ENCODE measurements around the gene PLOD2. TPM values are rescaled to one million over a fixed set of nuclear protein-coding genes. Genes with fewer than 3 reads are reported as not detected.

The PLOD2 gene
- polyA plus RNA-seq (2013, experiment 1 of 2) = 154 TPM
- polyA plus RNA-seq (2013, experiment 2 of 2) = 161 TPM

- H3K23ac ChIP-seq (ENCODE audit: low read length in 2 of 2) = peak within 1 kb of the TSS in 1 of 2 experiments; percentile 37
- DNase-seq = peak; percentile 93
- peak within 1 kb of the TSS; percentile 85 for H3K4me2 ChIP-seq (ENCODE audit: low read length, poor library complexity, severe bottlenecking)
- H2BK15ac ChIP-seq (ENCODE audit: low read depth, poor library complexity, severe bottlenecking) = peak within 1 kb of the TSS; percentile 93
- H4K91ac ChIP-seq (ENCODE audit: low read length) = peak within 1 kb of the TSS; percentile 93
- H3K9me3 ChIP-seq (ENCODE audit: control insufficient read depth, low read length) = no peaks in the 10 kb centered on the region
- no peaks in the 10 kb centered on the region for H3K36me3 ChIP-seq (ENCODE audit: control insufficient read depth in 1 of 2, insufficient read depth in 2 of 2, low read depth in 1 of 2, low read length in 2 of 2)
- peak within 1 kb of the TSS; percentile 84 for H3K27ac ChIP-seq (ENCODE audit: low read length, poor library complexity, severe bottlenecking)
- H2BK120ac ChIP-seq (ENCODE audit: low read depth, low read length) = peak within 1 kb of the TSS; percentile 67
- H3K9ac ChIP-seq (ENCODE audit: low read length) = peak within 1 kb of the TSS; percentile 89
- H3K79me1 ChIP-seq (replicated peaks; ENCODE audit: low read length, poor library complexity, severe bottlenecking) = peaks cover 3% of the 10 kb centered on the region
- H3K14ac ChIP-seq (ENCODE audit: low read length in 2 of 2) = peak within 1 kb of the TSS; percentile 63 to 79
- H3K4ac ChIP-seq (ENCODE audit: low read depth in 1 of 2, low read length in 2 of 2) = peak within 1 kb of the TSS; percentile 56 to 59
- peak within 1 kb of the TSS; percentile 40 to 80 for H2BK12ac ChIP-seq (ENCODE audit: low read length in 2 of 2)
- H2AK5ac ChIP-seq (ENCODE audit: low read length, severe bottlenecking) = peak within 1 kb of the TSS; percentile 13
- peaks cover 3% of the 10 kb centered on the region for H3K4me1 ChIP-seq (ENCODE audit: control insufficient read depth, insufficient read depth, low read depth, low read length)
- H3K18ac ChIP-seq (ENCODE audit: low read depth in 1 of 2, low read length in 2 of 2) = peak within 1 kb of the TSS; percentile 85 to 98
- H3K27me3 ChIP-seq (ENCODE audit: control insufficient read depth in 1 of 2, insufficient read depth in 1 of 2, low read length in 2 of 2) = no peaks in the 10 kb centered on the region
- H2BK5ac ChIP-seq (ENCODE audit: low read depth, low read length, poor library complexity, severe bottlenecking) = peak within 1 kb of the TSS; percentile 82
- H3K4me3 ChIP-seq (ENCODE audit: insufficient read depth in 1 of 2, low read depth in 1 of 2, low read length in 2 of 2) = peak within 1 kb of the TSS; percentile 91 to 95
- WGBS = 2% methylated on average over 71 of the region's 74 CpGs
- H4K8ac ChIP-seq (ENCODE audit: low read length) = peak within 1 kb of the TSS; percentile 89
- peak within 1 kb of the TSS; percentile 68 for H2AFZ ChIP-seq (ENCODE audit: low read depth, low read length)
These were observed at the start of gene PLOD2 for GRCh38 chr3:146160964-146161662. Gene PLOD2, minus strand, starts transcription at chr3:146161184. Its CDS starts 195 bp downstream, at chr3:146160989.

DNA sequence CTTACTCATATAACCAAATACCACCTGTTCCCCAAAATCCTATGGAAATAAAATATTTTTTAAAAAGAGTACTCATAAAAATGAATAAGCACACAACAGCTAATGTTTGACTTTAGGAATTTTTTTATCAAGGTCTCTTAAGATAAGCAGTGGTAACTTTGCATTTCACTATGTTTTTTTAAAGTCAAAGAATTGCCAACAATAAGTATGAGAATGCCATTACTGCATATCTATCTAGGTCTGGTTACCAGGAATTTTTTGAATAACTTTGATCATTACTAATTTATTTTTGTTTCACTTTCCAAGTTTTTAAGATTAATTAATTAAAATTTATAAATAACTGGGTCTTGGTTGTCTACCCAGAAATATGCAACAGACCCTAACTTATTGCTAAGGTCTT lies 48.4 kb upstream of the PLOD2 start:
- Histone ChIP-seq H3K14ac (ENCODE audit: low read length in 2 of 2) (no peak overlapping the region), H3K36me3 (ENCODE audit: control insufficient read depth in 1 of 2, insufficient read depth in 2 of 2, low read depth in 1 of 2, low read length in 2 of 2) (peaks cover 0 to 32% of the 10 kb centered on the region in 2 experiments), H3K18ac (ENCODE audit: low read depth in 1 of 2, low read length in 2 of 2) (no peak overlapping the region), H3K4me1 (ENCODE audit: control insufficient read depth, insufficient read depth, low read depth, low read length) (no peaks in the 10 kb centered on the region), H2AFZ (ENCODE audit: low read depth, low read length) (no peak overlapping the region), H2BK15ac (ENCODE audit: low read depth, poor library complexity, severe bottlenecking) (no peak overlapping the region), H3K23ac (ENCODE audit: low read length in 2 of 2) (no peak overlapping the region), H3K9me3 (ENCODE audit: control insufficient read depth, low read length) (no peaks in the 10 kb centered on the region), H3K9ac (ENCODE audit: low read length) (no peak overlapping the region), H3K4me3 (ENCODE audit: insufficient read depth in 1 of 2, low read depth in 1 of 2, low read length in 2 of 2) (no peak overlapping the region), H3K27ac (ENCODE audit: low read length, poor library complexity, severe bottlenecking) (no peak overlapping the region), H2BK120ac (ENCODE audit: low read depth, low read length) (no peak overlapping the region), H3K4ac (ENCODE audit: low read depth in 1 of 2, low read length in 2 of 2) (no peak overlapping the region), H3K4me2 (ENCODE audit: low read length, poor library complexity, severe bottlenecking) (no peak overlapping the region), H4K8ac (ENCODE audit: low read length) (no peak overlapping the region), H2BK5ac (ENCODE audit: low read depth, low read length, poor library complexity, severe bottlenecking) (no peak overlapping the region), H2BK12ac (ENCODE audit: low read length in 2 of 2) (no peak overlapping the region), H3K27me3 (ENCODE audit: control insufficient read depth in 1 of 2, insufficient read depth in 1 of 2, low read length in 2 of 2) (no peaks in the 10 kb centered on the region), H2AK5ac (ENCODE audit: low read length, severe bottlenecking) (no peak overlapping the region), H3K79me1 (replicated peaks; ENCODE audit: low read length, poor library complexity, severe bottlenecking) (no peaks in the 10 kb centered on the region), H4K91ac (ENCODE audit: low read length) (no peak overlapping the region)
- DNase-seq = no peak

DNA sequence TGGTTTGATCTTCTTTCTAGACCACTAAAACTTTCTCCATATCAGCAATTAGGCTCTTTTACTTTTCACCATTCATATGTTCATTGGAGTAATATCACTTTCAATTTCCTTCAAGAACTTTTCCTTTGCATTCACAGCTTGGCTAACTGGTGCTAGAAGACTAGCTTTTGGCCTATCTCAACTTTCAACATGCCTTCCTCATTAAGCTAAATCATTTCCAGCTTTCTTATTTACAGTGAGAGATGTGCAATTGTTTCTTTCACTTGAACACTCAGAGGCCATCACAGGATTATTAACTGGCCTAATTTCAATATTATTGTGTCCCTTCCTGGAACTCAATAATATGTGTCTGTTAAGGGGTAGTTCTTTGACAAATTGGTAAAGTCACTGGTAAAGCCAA lies 42.8 kb upstream of the PLOD2 start:
- Histone ChIP-seq H2AK5ac (ENCODE audit: low read length, severe bottlenecking) (no peak overlapping the region), H2BK15ac (ENCODE audit: low read depth, poor library complexity, severe bottlenecking) (no peak overlapping the region), H3K9me3 (ENCODE audit: control insufficient read depth, low read length) (no peaks in the 10 kb centered on the region), H4K8ac (ENCODE audit: low read length) (no peak overlapping the region), H3K23ac (ENCODE audit: low read length in 2 of 2) (no peak overlapping the region), H3K18ac (ENCODE audit: low read depth in 1 of 2, low read length in 2 of 2) (no peak overlapping the region), H2BK12ac (ENCODE audit: low read length in 2 of 2) (no peak overlapping the region), H3K36me3 (ENCODE audit: control insufficient read depth in 1 of 2, insufficient read depth in 2 of 2, low read depth in 1 of 2, low read length in 2 of 2) (peaks cover 0 to 51% of the 10 kb centered on the region in 2 experiments), H3K4ac (ENCODE audit: low read depth in 1 of 2, low read length in 2 of 2) (no peak overlapping the region), H3K27me3 (ENCODE audit: control insufficient read depth in 1 of 2, insufficient read depth in 1 of 2, low read length in 2 of 2) (no peaks in the 10 kb centered on the region), H2AFZ (ENCODE audit: low read depth, low read length) (no peak overlapping the region), H2BK120ac (ENCODE audit: low read depth, low read length) (no peak overlapping the region), H3K4me3 (ENCODE audit: insufficient read depth in 1 of 2, low read depth in 1 of 2, low read length in 2 of 2) (no peak overlapping the region), H3K4me1 (ENCODE audit: control insufficient read depth, insufficient read depth, low read depth, low read length) (no peaks in the 10 kb centered on the region), H4K91ac (ENCODE audit: low read length) (no peak overlapping the region), H3K79me1 (replicated peaks; ENCODE audit: low read length, poor library complexity, severe bottlenecking) (no peaks in the 10 kb centered on the region), H3K27ac (ENCODE audit: low read length, poor library complexity, severe bottlenecking) (no peak overlapping the region), H3K9ac (ENCODE audit: low read length) (no peak overlapping the region), H3K14ac (ENCODE audit: low read length in 2 of 2) (no peak overlapping the region), H2BK5ac (ENCODE audit: low read depth, low read length, poor library complexity, severe bottlenecking) (no peak overlapping the region), H3K4me2 (ENCODE audit: low read length, poor library complexity, severe bottlenecking) (no peak overlapping the region)
- no peak for DNase-seq

GRCh38 chr3:146200461-146201220 lies 39.7 kb upstream of the PLOD2 start:
- Histone ChIP-seq H3K27me3 (ENCODE audit: control insufficient read depth in 1 of 2, insufficient read depth in 1 of 2, low read length in 2 of 2) (no peaks in the 10 kb centered on the region), H2BK5ac (ENCODE audit: low read depth, low read length, poor library complexity, severe bottlenecking) (no peak overlapping the region), H2AFZ (ENCODE audit: low read depth, low read length) (no peak overlapping the region), H3K9me3 (ENCODE audit: control insufficient read depth, low read length) (no peaks in the 10 kb centered on the region), H2BK12ac (ENCODE audit: low read length in 2 of 2) (no peak overlapping the region), H3K79me1 (replicated peaks; ENCODE audit: low read length, poor library complexity, severe bottlenecking) (no peaks in the 10 kb centered on the region), H3K9ac (ENCODE audit: low read length) (no peak overlapping the region), H3K27ac (ENCODE audit: low read length, poor library complexity, severe bottlenecking) (no peak overlapping the region), H3K4me2 (ENCODE audit: low read length, poor library complexity, severe bottlenecking) (no peak overlapping the region), H3K18ac (ENCODE audit: low read depth in 1 of 2, low read length in 2 of 2) (no peak overlapping the region), H4K91ac (ENCODE audit: low read length) (no peak overlapping the region), H4K8ac (ENCODE audit: low read length) (no peak overlapping the region), H2BK15ac (ENCODE audit: low read depth, poor library complexity, severe bottlenecking) (no peak overlapping the region), H3K4me1 (ENCODE audit: control insufficient read depth, insufficient read depth, low read depth, low read length) (no peaks in the 10 kb centered on the region), H3K23ac (ENCODE audit: low read length in 2 of 2) (no peak overlapping the region), H2AK5ac (ENCODE audit: low read length, severe bottlenecking) (no peak overlapping the region), H2BK120ac (ENCODE audit: low read depth, low read length) (no peak overlapping the region), H3K14ac (ENCODE audit: low read length in 2 of 2) (no peak overlapping the region), H3K4ac (ENCODE audit: low read depth in 1 of 2, low read length in 2 of 2) (no peak overlapping the region), H3K4me3 (ENCODE audit: insufficient read depth in 1 of 2, low read depth in 1 of 2, low read length in 2 of 2) (no peak overlapping the region), H3K36me3 (ENCODE audit: control insufficient read depth in 1 of 2, insufficient read depth in 2 of 2, low read depth in 1 of 2, low read length in 2 of 2) (peaks cover 0 to 44% of the 10 kb centered on the region in 2 experiments)
- no peak for DNase-seq
- WGBS = 81% methylated on average over 2 of the region's 2 CpGs

All from mesenchymal stem cell (in vitro differentiated cells and primary cell).